K562 (cell line): Measurements from ENCODE around the gene NACA. TPM values are rescaled to one million over a fixed set of nuclear protein-coding genes. Genes with fewer than 3 reads are reported as not detected.
A peak's percentile ranks its signal among the peaks of the same experiment; 100 is the strongest.

Source experiments
- BDP1 ChIP-seq: IDR thresholded peaks from 3 replicates; pipeline ENCODE4 v1.6.1; 2011; ENCODE audit not compliant: insufficient read length, insufficient read depth
- GATAD2B ChIP-seq: fragments of 450-650 bp; IDR thresholded peaks from 2 replicates; pipeline ENCODE4 v1.6.1; 2017; ENCODE audit warnings: mild to moderate bottlenecking, borderline replicate concordance
- HMG20A ChIP-seq: fragments of 450-650 bp; formaldehyde crosslinking; conservative IDR thresholded peaks from 2 replicates; pipeline ENCODE4 v1.4.0; 2020; ENCODE audit warnings: mild to moderate bottlenecking, mixed read lengths
- HMG20B ChIP-seq: fragments of 250-450 bp; sonication (Bioruptor Pico); IDR thresholded peaks from 2 replicates; pipeline ENCODE4 v1.5.0; 2021; ENCODE audit warnings: mild to moderate bottlenecking
- KDM5B ChIP-seq: fragments of 200-600 bp; sonication (generic); IDR thresholded peaks from 2 replicates; pipeline ENCODE4 v1.6.1; 2012; ENCODE audit warnings: low read depth, mild to moderate bottlenecking, moderate library complexity, low read length, control low read depth, inconsistent platforms; ENCODE audit not compliant: insufficient replicate concordance
- NCOA1 ChIP-seq: fragments of 450-650 bp; IDR thresholded peaks from 2 replicates; pipeline ENCODE4 v1.6.1; 2016; ENCODE audit warnings: low read depth
- NKRF ChIP-seq: fragments of 450-650 bp; IDR thresholded peaks from 2 replicates; pipeline ENCODE4 v1.6.1; 2016; ENCODE audit warnings: borderline replicate concordance
- NR3C1 ChIP-seq: sonication (generic); formaldehyde crosslinking; IDR thresholded peaks from 2 replicates; pipeline ENCODE4 v1.8.1; 2022; ENCODE audit warnings: missing genetic modification reagents
- OTX1 ChIP-seq: fragments of 450-650 bp; formaldehyde crosslinking; IDR thresholded peaks from 2 replicates; pipeline ENCODE4 v1.4.0; 2022; ENCODE audit warnings: mild to moderate bottlenecking
- PCBP2 ChIP-seq: fragments of 200-400 bp; formaldehyde crosslinking; IDR thresholded peaks from 2 replicates; pipeline ENCODE4 v1.6.1; 2018; ENCODE audit warnings: low read length, low read depth, mild to moderate bottlenecking, moderate library complexity; ENCODE audit not compliant: poor library complexity, severe bottlenecking
- RBM15 ChIP-seq: fragments of 200-400 bp; formaldehyde crosslinking; IDR thresholded peaks from 2 replicates; pipeline ENCODE4 v1.6.1; 2018; ENCODE audit warnings: mild to moderate bottlenecking, low read length, moderate library complexity; ENCODE audit not compliant: insufficient read depth
- SNIP1 ChIP-seq: fragments of 450-650 bp; IDR thresholded peaks from 2 replicates; pipeline ENCODE4 v1.7.1; 2017; ENCODE audit warnings: low read depth, mild to moderate bottlenecking
- SOX6 ChIP-seq: fragments of 450-650 bp; IDR thresholded peaks from 2 replicates; pipeline ENCODE4 v1.6.1; 2014; ENCODE audit warnings: mild to moderate bottlenecking
- TARDBP ChIP-seq: fragments of 450-650 bp; IDR thresholded peaks from 2 replicates; pipeline ENCODE4 v1.6.1; 2016
- ZC3H8 ChIP-seq: fragments of 450-650 bp; IDR thresholded peaks from 2 replicates; pipeline ENCODE4 v1.6.1; 2017
- ZFP1 ChIP-seq: fragments of 450-650 bp; formaldehyde crosslinking; IDR thresholded peaks from 2 replicates; pipeline ENCODE4 v1.4.0; 2020; ENCODE audit warnings: mild to moderate bottlenecking, mixed read lengths
- ZNF134 ChIP-seq: fragments of 250-450 bp; sonication (Bioruptor Pico); conservative IDR thresholded peaks from 2 replicates; pipeline ENCODE4 v1.4.0; 2020
- ZNF175 ChIP-seq: fragments of 200-800 bp; sonication (Bioruptor generic); IDR thresholded peaks from 2 replicates; pipeline ENCODE4 v1.6.1; 2016; ENCODE audit warnings: low read depth, mild to moderate bottlenecking, missing genetic modification characterization, missing compliant biosample characterization
- ZNF23 ChIP-seq: fragments of 250-450 bp; sonication (Bioruptor Pico); IDR thresholded peaks from 2 replicates; pipeline ENCODE4 v1.4.0; 2020; ENCODE audit warnings: mild to moderate bottlenecking
- ZNF277 ChIP-seq: fragments of 250-450 bp; sonication (Bioruptor Pico); IDR thresholded peaks from 2 replicates; pipeline ENCODE4 v1.8.0; 2022; ENCODE audit warnings: inconsistent platforms, mild to moderate bottlenecking, moderate library complexity, borderline replicate concordance
- ZNF780A ChIP-seq: fragments of 250-450 bp; sonication (Bioruptor Pico); IDR thresholded peaks from 2 replicates; pipeline ENCODE4 v1.5.0; 2021; ENCODE audit warnings: mild to moderate bottlenecking
- polyA plus RNA-seq, 8 experiments: library from polyadenylated mRNA; depleted of rRNA in 4 of 8; stranded (reverse) in 5 of 8; unstranded in 3 of 8; fragments of >200 nt; fragmentation: Nextera tagmentation in 2 of 8; fragmentation: Illumina TruSeq in 1 of 8; extraction: Ambion mirVana in 2 of 8; extraction: Trizol in 1 of 8; gene quantifications; 2 replicates each; pipeline versions ENCODE4 v1.2.1 to v1.2.3, GENCODE V29; 2011 to 2014; ENCODE audit warnings: inconsistent platforms in 1 of 8, missing spikeins in 1 of 8
- total RNA-seq, 7 experiments: library from RNA; depleted of rRNA in 6 of 7; stranded (reverse); fragments of >200 nt in 6 of 7; fragmentation: Illumina TruSeq in 2 of 7; extraction: Trizol in 2 of 7; gene quantifications; 2 replicates each; pipeline versions ENCODE4 v1.2.1 to v1.2.3, GENCODE V29; 2011 to 2021; ENCODE audit warnings: low replicate concordance in 1 of 7
- TF ChIP-seq, protein P1 (sequence below): sonication (generic); formaldehyde crosslinking; IDR thresholded peaks from 2 replicates; pipeline ENCODE4 v1.8.0; 2022; ENCODE audit warnings: mild to moderate bottlenecking, missing genetic modification reagents
- TF ChIP-seq, protein P2 (sequence below): fragments of 450-650 bp; IDR thresholded peaks from 2 replicates; pipeline ENCODE4 v1.6.1; 2016; ENCODE audit warnings: missing biosample characterization, missing genetic modification characterization

The NACA gene
- total and polyA plus RNA-seq, 9 of the 15 experiments (the other 6 are each of a cell fraction or from before 2014, with no cell fraction given) = 1,030 to 2,416 (median 1,645) TPM

DNA sequence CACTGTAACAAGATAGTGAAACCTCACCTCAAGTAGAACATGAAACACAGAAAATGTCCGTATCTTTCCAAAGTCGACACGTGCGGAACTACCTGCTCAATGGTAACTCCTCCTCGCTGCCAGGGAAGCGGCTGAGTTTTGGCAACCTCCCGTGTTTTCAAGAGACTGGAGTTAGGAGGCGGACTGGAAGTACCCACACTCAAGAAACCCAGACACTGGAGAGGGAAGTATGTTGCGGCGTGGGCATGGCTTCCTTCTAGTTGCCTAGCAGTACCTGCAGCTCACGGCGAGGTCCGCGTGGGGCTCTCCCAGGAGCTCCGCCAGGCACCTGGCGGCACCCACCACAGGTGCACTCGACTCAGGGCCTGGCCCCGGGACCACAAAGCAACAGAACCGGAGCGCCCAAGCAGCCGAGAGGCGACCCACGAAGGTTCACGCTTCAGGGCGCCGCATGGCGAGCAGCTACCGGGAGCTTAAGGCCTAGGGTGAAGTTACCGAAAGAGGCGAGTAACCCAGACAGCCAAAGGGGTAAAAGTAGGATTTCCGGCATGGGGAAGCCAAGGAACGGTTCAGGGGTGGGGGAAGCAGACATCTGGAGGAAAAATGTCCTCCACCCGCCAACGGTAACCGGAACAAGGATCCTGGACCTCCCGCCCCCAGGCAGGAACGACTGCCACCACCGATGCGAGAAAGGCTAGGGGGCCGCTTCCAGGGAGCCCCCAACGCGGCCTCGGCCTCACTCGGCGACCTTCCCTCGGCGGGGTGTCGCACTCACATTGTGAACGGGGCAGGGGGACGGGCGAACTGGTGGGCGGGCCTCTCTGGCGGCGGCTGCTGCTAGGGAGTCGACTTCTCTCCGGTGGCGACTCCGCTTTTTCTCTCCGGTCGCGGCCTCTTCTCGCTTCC lies 37.6 kb downstream of the NACA start (continued):
- TF ChIP-seq ZNF277 (CRISPR knock-in tag) = no peak
- no peak for TF ChIP-seq KDM5B
- no peak for TF ChIP-seq ZNF175 (CRISPR knock-in tag)
- no peak for TF ChIP-seq ZNF780A (CRISPR knock-in tag)
- no peak for TF ChIP-seq OTX1 (CRISPR knock-in tag)
- no peak for TF ChIP-seq NR3C1 (CRISPR knock-in tag)
- no peak for TF ChIP-seq HMG20A (CRISPR knock-in tag)
- no peak for TF ChIP-seq PCBP2
- TF ChIP-seq, protein P1, sequence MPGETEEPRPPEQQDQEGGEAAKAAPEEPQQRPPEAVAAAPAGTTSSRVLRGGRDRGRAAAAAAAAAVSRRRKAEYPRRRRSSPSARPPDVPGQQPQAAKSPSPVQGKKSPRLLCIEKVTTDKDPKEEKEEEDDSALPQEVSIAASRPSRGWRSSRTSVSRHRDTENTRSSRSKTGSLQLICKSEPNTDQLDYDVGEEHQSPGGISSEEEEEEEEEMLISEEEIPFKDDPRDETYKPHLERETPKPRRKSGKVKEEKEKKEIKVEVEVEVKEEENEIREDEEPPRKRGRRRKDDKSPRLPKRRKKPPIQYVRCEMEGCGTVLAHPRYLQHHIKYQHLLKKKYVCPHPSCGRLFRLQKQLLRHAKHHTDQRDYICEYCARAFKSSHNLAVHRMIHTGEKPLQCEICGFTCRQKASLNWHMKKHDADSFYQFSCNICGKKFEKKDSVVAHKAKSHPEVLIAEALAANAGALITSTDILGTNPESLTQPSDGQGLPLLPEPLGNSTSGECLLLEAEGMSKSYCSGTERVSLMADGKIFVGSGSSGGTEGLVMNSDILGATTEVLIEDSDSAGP (CRISPR knock-in tag) = no peak
- no peak for TF ChIP-seq ZC3H8
- TF ChIP-seq TARDBP = no peak
- no peak for TF ChIP-seq GATAD2B
- no peak for TF ChIP-seq SNIP1
- no peak for TF ChIP-seq BDP1
- TF ChIP-seq ZNF134 (CRISPR knock-in tag) = no peak
- TF ChIP-seq NCOA1 = no peak
- TF ChIP-seq SOX6 = 0 out of 2 replicates have a peak, but pooled peaks have one; percentile 25
- TF ChIP-seq HMG20B = no peak
- TF ChIP-seq, protein P2, sequence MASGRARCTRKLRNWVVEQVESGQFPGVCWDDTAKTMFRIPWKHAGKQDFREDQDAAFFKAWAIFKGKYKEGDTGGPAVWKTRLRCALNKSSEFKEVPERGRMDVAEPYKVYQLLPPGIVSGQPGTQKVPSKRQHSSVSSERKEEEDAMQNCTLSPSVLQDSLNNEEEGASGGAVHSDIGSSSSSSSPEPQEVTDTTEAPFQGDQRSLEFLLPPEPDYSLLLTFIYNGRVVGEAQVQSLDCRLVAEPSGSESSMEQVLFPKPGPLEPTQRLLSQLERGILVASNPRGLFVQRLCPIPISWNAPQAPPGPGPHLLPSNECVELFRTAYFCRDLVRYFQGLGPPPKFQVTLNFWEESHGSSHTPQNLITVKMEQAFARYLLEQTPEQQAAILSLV = no peak
- no peak for TF ChIP-seq ZFP1 (CRISPR knock-in tag)
- no peak for TF ChIP-seq ZNF23 (CRISPR knock-in tag)
- peak; percentile 76; the same call in 1 of the 2 replicates for TF ChIP-seq NKRF
- no peak for TF ChIP-seq RBM15
